Spleen (tissue), 11 donors: ENCODE measurements around the gene CLCF1. TPM values are rescaled to one million over a fixed set of nuclear protein-coding genes. Genes with fewer than 3 reads are reported as not detected.

Source experiments
- DNase-seq: peaks from one replicate; pipeline ENCODE4 v3.0.0-alpha.2; 2020
- H3K27ac ChIP-seq, 8 donors: fragments of 200-600 bp; sonication (generic) in 7 of 8; 1 replicate in 4 of 8; 2 replicates in 4 of 8; pipeline versions ENCODE4 v1.5.0 to v1.8.0; 2016 to 2021; ENCODE audit warnings: inconsistent platforms in 4 of 8, mild to moderate bottlenecking in 4 of 8, moderate library complexity in 1 of 8
- H3K27me3 ChIP-seq, 7 donors: fragments of 200-600 bp; sonication (generic) in 6 of 7; replicated peaks in 1 of 7; 1 replicate in 4 of 7; 2 replicates in 3 of 7; pipeline versions ENCODE4 v1.5.0 to v1.8.0; 2016 to 2021; ENCODE audit warnings: inconsistent platforms in 3 of 7, mild to moderate bottlenecking in 1 of 7
- H3K36me3 ChIP-seq, 6 donors: fragments of 200-600 bp; sonication (generic) in 5 of 6; 1 replicate in 4 of 6; 2 replicates in 2 of 6; pipeline versions ENCODE4 v1.5.0 to v1.8.0; 2016 to 2021; ENCODE audit warnings: inconsistent platforms in 2 of 6
- H3K4me1 ChIP-seq, 6 donors: fragments of 200-600 bp; sonication (generic) in 5 of 6; 1 replicate in 3 of 6; 2 replicates in 3 of 6; pipeline versions ENCODE4 v1.5.0 to v1.8.0; 2016 to 2021; ENCODE audit warnings: inconsistent platforms in 3 of 6
- H3K4me3 ChIP-seq, 8 donors: fragments of 200-600 bp; sonication (generic) in 7 of 8; 1 replicate in 4 of 8; 2 replicates in 4 of 8; pipeline versions ENCODE4 v1.5.0 to v1.8.0; 2016 to 2021; ENCODE audit warnings: inconsistent platforms in 4 of 8, mild to moderate bottlenecking in 4 of 8, moderate library complexity in 2 of 8
- H3K9me3 ChIP-seq, 8 donors: fragments of 200-600 bp; sonication (generic) in 7 of 8; 1 replicate in 4 of 8; 2 replicates in 4 of 8; pipeline versions ENCODE4 v1.5.0 to v1.8.0; 2016 to 2021; ENCODE audit warnings: inconsistent platforms in 4 of 8
- CTCF ChIP-seq, 11 experiments: fragments of 200-600 bp in 7 of 11; fragments of 450-650 bp in 4 of 11; sonication (generic) in 4 of 11; IDR thresholded peaks in 8 of 11; conservative IDR thresholded peaks in 3 of 11; 1 replicate in 7 of 11; 2 replicates in 4 of 11; pipeline versions ENCODE4 v1.4.0 to v1.8.0; 2016 to 2021; ENCODE audit warnings: antibody characterized with exemption in 11 of 11, inconsistent platforms in 4 of 11, mild to moderate bottlenecking in 1 of 11
- POLR2A ChIP-seq, 3 donors: fragments of 450-650 bp; IDR thresholded peaks; one replicate each; pipeline ENCODE4 v1.5.1; 2017; ENCODE audit warnings: antibody characterized with exemption in 3 of 3, mild to moderate bottlenecking in 1 of 3
- POLR2AphosphoS5 ChIP-seq, 3 donors: sonication (generic); formaldehyde crosslinking; IDR thresholded peaks; one replicate each; pipeline ENCODE4 v1.5.1; 2017; ENCODE audit warnings: antibody characterized with exemption in 3 of 3
- WGBS, 5 donors: extraction: QIAGEN DNeasy Blood & Tissue Kit in 3 of 5; methylation state at CpG; one replicate each; pipeline versions ENCODE4 v1.1.5 to v1.1.7; 2013 to 2018; 5-methylcytosine and 5-hydroxymethylcytosine counted together
- intact Hi-C: fragments of 100-400 bp; cut with DNase I; formaldehyde crosslinking; loops from one replicate; pipeline ENCODE4 v1.15.0; 2023; ENCODE audit warnings: low total_unique reads
- polyA plus RNA-seq, 3 donors: library from polyadenylated mRNA; stranded (reverse); fragments of 200-250 nt; gene quantifications; one replicate each; pipeline ENCODE4 v1.2.1, GENCODE V29; 2013
- total RNA-seq, 7 donors: library from RNA; depleted of rRNA in 3 of 7; stranded (reverse); fragments of >200 nt in 3 of 7; fragmentation: NEBNext Ultra II Directional in 4 of 7; extraction: Animal tissue kit (Norgen Biotek cat#: 25700) in 4 of 7; gene quantifications; one replicate each; pipeline versions ENCODE4 v1.1.0 to v1.2.1, GENCODE V29; 2016 to 2021
- donor health status: healthy with polysubstance abuse.
- donor health status: DM: no; HTN: no; CAD: no; lungs with moderate emphysema.
- donor health status: DM: no; HTN: no; CAD: no.
- donor health status: Bipolar disorder and iron deficiency.
- donor health status: healthy.
- donor health status: DM: no; HTN: no; CAD: no.
- donor health status: DM: yes; HTN: yes; CAD: no.

Gene CLCF1
- total and polyA plus RNA-seq, 10 donors = 4.3 to 13.7 (median 7.4) TPM

- DNase-seq = no peak
- H3K36me3 ChIP-seq = peaks cover 0 to 20% (median 0%) of the 10 kb centered on the region in 6 donors
- no peak overlapping the region for H3K4me3 ChIP-seq
- TF ChIP-seq CTCF (IDR thresholded peaks at IDR 0.05 in 8 of 11, conservative IDR thresholded peaks at IDR 0.05 in 3 of 11) (no peak), POLR2A (IDR thresholded peaks at IDR 0.05) (no peak), POLR2AphosphoS5 (IDR thresholded peaks at IDR 0.05) (no peak)
- H3K27me3 ChIP-seq = peaks cover 0 to 18% (median 0%) of the 10 kb centered on the region in 7 donors
- intact Hi-C loops = no loop called here
- WGBS, 5 donors = 62 to 84% (median 79%) methylated on average over 8 of the region's 8 CpGs
- H3K9me3 ChIP-seq = no peaks in the 10 kb centered on the region
- H3K27ac ChIP-seq = peak overlapping the region in 3 of 8 donors; percentile 23 to 96 (median 95)
- peaks cover 60 to 95% (median 89%) of the 10 kb centered on the region in 6 donors for H3K4me1 ChIP-seq
These were observed 4.1 kb downstream of the CLCF1 start for GRCh38 chr11:67369275-67369674.

- WGBS, 5 donors = 29 to 81% (median 35%) methylated on average over 3 of the region's 3 CpGs
- Histone ChIP-seq H3K4me3 (no peak overlapping the region), H3K27ac (peak overlapping the region in 3 of 8 donors; percentile 54 to 96 (median 58)), H3K9me3 (no peaks in the 10 kb centered on the region), H3K4me1 (peaks cover 55 to 94% (median 88%) of the 10 kb centered on the region in 6 donors), H3K27me3 (peaks cover 0 to 13% (median 0%) of the 10 kb centered on the region in 7 donors), H3K36me3 (peaks cover 0 to 25% (median 0%) of the 10 kb centered on the region in 6 donors)
- intact Hi-C loops = no loop called here
- TF ChIP-seq POLR2A (IDR thresholded peaks at IDR 0.05) = no peak
- no peak for TF ChIP-seq POLR2AphosphoS5 (IDR thresholded peaks at IDR 0.05)
- TF ChIP-seq CTCF (IDR thresholded peaks at IDR 0.05 in 8 of 11, conservative IDR thresholded peaks at IDR 0.05 in 3 of 11) = no peak
- no peak for DNase-seq
These were observed 4.8 kb downstream of the CLCF1 start for GRCh38 chr11:67368621-67369020.

GRCh38 chr11:67367761-67368227, 5.6 kb downstream of the CLCF1 start:
- Histone ChIP-seq H3K4me1 (peaks cover 55 to 96% (median 86%) of the 10 kb centered on the region in 6 donors), H3K9me3 (no peaks in the 10 kb centered on the region), H3K36me3 (peaks cover 0 to 26% (median 0%) of the 10 kb centered on the region in 6 donors), H3K27me3 (peaks cover 0 to 6% (median 0%) of the 10 kb centered on the region in 7 donors), H3K27ac (peak overlapping the region in 4 of 8 donors; percentile 41 to 80 (median 56)), H3K4me3 (no peak overlapping the region)
- intact Hi-C loops = no loop called here
- TF ChIP-seq POLR2AphosphoS5 (IDR thresholded peaks at IDR 0.05) = no peak
- no peak for TF ChIP-seq POLR2A (IDR thresholded peaks at IDR 0.05)
- TF ChIP-seq CTCF (IDR thresholded peaks at IDR 0.05 in 8 of 11, conservative IDR thresholded peaks at IDR 0.05 in 3 of 11) = no peak
- no peak for DNase-seq
- 60 to 67% (median 62%) methylated on average over 7 of the region's 7 CpGs for WGBS, 5 donors

- H3K4me1 ChIP-seq = peaks cover 55 to 98% (median 84%) of the 10 kb centered on the region in 6 donors
- peak; percentile 85 for DNase-seq
These were observed 6.2 kb downstream of the CLCF1 start for GRCh38 chr11:67366961-67367760.

More at GRCh38 chr11:67366961-67367760, 6.2 kb downstream of the CLCF1 start:
- no peak overlapping the region for H3K4me3 ChIP-seq
- H3K27ac ChIP-seq = peak overlapping the region in 5 of 8 donors; percentile 41 to 80 (median 54)
- intact Hi-C loops = no loop called here
- H3K36me3 ChIP-seq = peaks cover 0 to 26% (median 0%) of the 10 kb centered on the region in 6 donors
- 44 to 63% (median 49%) methylated on average over 21 to 25 of the region's 25 CpGs for WGBS, 5 donors
- peaks cover 0 to 2% (median 0%) of the 10 kb centered on the region in 7 donors for H3K27me3 ChIP-seq
- no peaks in the 10 kb centered on the region for H3K9me3 ChIP-seq
- TF ChIP-seq POLR2AphosphoS5 (IDR thresholded peaks at IDR 0.05) = peak in 1 of 3 donors; percentile 49
- no peak for TF ChIP-seq CTCF (IDR thresholded peaks at IDR 0.05 in 8 of 11, conservative IDR thresholded peaks at IDR 0.05 in 3 of 11)
